Hepatocyte (in vitro differentiated cells): ENCODE measurements around the gene KLK1. TPM values are rescaled to one million over a fixed set of nuclear protein-coding genes. Genes with fewer than 3 reads are reported as not detected.

Source experiments
- DNase-seq: peaks from one replicate; pipeline ENCODE4 v3.0.0-alpha.2; 2016; ENCODE audit warnings: low spot score
- H2AFZ ChIP-seq: fragments of 200-600 bp; sonication (generic); 2 replicates; pipeline ENCODE4 v1.6.0; 2016; ENCODE audit warnings: antibody characterized with exemption, mild to moderate bottlenecking
- H3K27ac ChIP-seq: fragments of 200-600 bp; sonication (generic); 2 replicates; pipeline ENCODE4 v1.5.1; 2016; ENCODE audit warnings: mild to moderate bottlenecking
- H3K27me3 ChIP-seq: fragments of 200-600 bp; sonication (generic); 2 replicates; pipeline ENCODE4 v1.6.1; 2016
- H3K36me3 ChIP-seq: fragments of 200-600 bp; sonication (generic); replicated peaks from 2 replicates; pipeline ENCODE4 v1.5.1; 2016; ENCODE audit warnings: low read depth; ENCODE audit not compliant: insufficient read depth
- H3K4me1 ChIP-seq: fragments of 200-600 bp; sonication (generic); 2 replicates; pipeline ENCODE4 v1.5.1; 2016; ENCODE audit warnings: mild to moderate bottlenecking, moderate library complexity; ENCODE audit not compliant: insufficient read depth
- H3K4me2 ChIP-seq: fragments of 200-600 bp; sonication (generic); 2 replicates; pipeline ENCODE4 v1.6.0; 2016
- H3K4me3 ChIP-seq: fragments of 200-600 bp; sonication (generic); 2 replicates; pipeline ENCODE4 v1.5.1; 2016; ENCODE audit warnings: mild to moderate bottlenecking
- H3K79me2 ChIP-seq: fragments of 200-600 bp; sonication (generic); 2 replicates; pipeline ENCODE4 v1.6.0; 2017; ENCODE audit warnings: mild to moderate bottlenecking
- H3K9me2 ChIP-seq: fragments of 200-600 bp; sonication (generic); replicated peaks from 2 replicates; pipeline ENCODE4 v1.6.0; 2017; ENCODE audit warnings: mild to moderate bottlenecking; ENCODE audit not compliant: insufficient read depth
- H3K9me3 ChIP-seq: fragments of 200-600 bp; sonication (generic); 2 replicates; pipeline ENCODE4 v1.5.1; 2016; ENCODE audit warnings: low read depth, mild to moderate bottlenecking
- H4K20me1 ChIP-seq: fragments of 200-600 bp; sonication (generic); 2 replicates; pipeline ENCODE4 v1.6.0; 2016; ENCODE audit warnings: mild to moderate bottlenecking; ENCODE audit not compliant: insufficient read depth, poor library complexity, severe bottlenecking
- EZH2 ChIP-seq: fragments of 200-600 bp; sonication (generic); IDR thresholded peaks from 2 replicates; pipeline ENCODE4 v1.6.1; 2016; ENCODE audit warnings: antibody characterized with exemption, mild to moderate bottlenecking, borderline replicate concordance
- EZH2phosphoT487 ChIP-seq: fragments of 200-600 bp; sonication (generic); IDR thresholded peaks from one replicate; pipeline ENCODE4 v1.6.1; 2018; ENCODE audit warnings: antibody characterized with exemption, mild to moderate bottlenecking, low read depth, moderate library complexity; ENCODE audit not compliant: unreplicated experiment, severe bottlenecking
- WGBS: methylation state at CpG from one replicate; pipeline ENCODE4 v1.1.6; 2016; ENCODE audit warnings: low lambda C conversion rate; ENCODE audit errors: missing lambda C conversion rate; 5-methylcytosine and 5-hydroxymethylcytosine counted together
- polyA plus RNA-seq: library from polyadenylated mRNA; unstranded; fragments of >200 nt; fragmentation: Nextera tagmentation; extraction: Ambion mirVana; gene quantifications from 2 replicates; pipeline ENCODE4 v1.2.1, GENCODE V29; 2016
- total RNA-seq: library from RNA; depleted of rRNA; stranded (reverse); fragments of >200 nt; gene quantifications from 2 replicates; pipeline ENCODE4 v1.2.3, GENCODE V29; 2014
- TF ChIP-seq, protein P1 (sequence below): fragments of 200-600 bp; sonication (generic); IDR thresholded peaks from 2 replicates; pipeline ENCODE4 v1.5.1; 2016; ENCODE audit warnings: antibody characterized with exemption, mild to moderate bottlenecking; ENCODE audit not compliant: poor library complexity

Gene KLK1
- total and polyA plus RNA-seq, 2 experiments from 2014 or later = 2.7 to 6.6 TPM

DNA sequence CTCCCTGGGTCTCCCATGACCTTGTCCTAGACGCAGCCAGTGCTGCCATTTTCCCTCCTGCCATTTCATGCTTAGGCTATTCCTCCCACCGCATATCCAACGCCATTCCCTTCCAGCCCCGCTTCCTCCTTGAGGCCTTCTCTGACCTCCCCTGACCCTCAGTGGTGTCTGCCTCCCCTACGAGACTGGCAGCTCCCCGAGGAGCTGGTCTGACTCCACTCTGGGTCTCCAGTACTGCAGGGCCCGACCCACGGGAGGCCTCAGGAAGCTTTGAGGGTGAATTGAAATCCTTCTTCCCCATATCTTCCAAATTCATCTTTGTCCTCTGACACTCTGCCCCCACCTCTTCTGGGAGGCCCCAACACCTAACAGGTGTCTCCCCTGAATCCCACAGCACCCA lies 9.1 kb upstream of the KLK1 start:
- Histone ChIP-seq H3K36me3 (no peaks in the 10 kb centered on the region), H3K9me2 (no peaks in the 10 kb centered on the region), H3K79me2 (no peaks in the 10 kb centered on the region), H3K27me3 (no peaks in the 10 kb centered on the region), H3K9me3 (no peaks in the 10 kb centered on the region), H3K4me3 (no peak overlapping the region), H3K4me2 (no peak overlapping the region), H2AFZ (no peak overlapping the region), H3K27ac (no peak overlapping the region), H4K20me1 (no peaks in the 10 kb centered on the region), H3K4me1 (peaks cover 6% of the 10 kb centered on the region)
- DNase-seq = no peak
- no peak for TF ChIP-seq EZH2
- TF ChIP-seq, protein P1, sequence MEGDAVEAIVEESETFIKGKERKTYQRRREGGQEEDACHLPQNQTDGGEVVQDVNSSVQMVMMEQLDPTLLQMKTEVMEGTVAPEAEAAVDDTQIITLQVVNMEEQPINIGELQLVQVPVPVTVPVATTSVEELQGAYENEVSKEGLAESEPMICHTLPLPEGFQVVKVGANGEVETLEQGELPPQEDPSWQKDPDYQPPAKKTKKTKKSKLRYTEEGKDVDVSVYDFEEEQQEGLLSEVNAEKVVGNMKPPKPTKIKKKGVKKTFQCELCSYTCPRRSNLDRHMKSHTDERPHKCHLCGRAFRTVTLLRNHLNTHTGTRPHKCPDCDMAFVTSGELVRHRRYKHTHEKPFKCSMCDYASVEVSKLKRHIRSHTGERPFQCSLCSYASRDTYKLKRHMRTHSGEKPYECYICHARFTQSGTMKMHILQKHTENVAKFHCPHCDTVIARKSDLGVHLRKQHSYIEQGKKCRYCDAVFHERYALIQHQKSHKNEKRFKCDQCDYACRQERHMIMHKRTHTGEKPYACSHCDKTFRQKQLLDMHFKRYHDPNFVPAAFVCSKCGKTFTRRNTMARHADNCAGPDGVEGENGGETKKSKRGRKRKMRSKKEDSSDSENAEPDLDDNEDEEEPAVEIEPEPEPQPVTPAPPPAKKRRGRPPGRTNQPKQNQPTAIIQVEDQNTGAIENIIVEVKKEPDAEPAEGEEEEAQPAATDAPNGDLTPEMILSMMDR = no peak
- no peak for TF ChIP-seq EZH2phosphoT487
- WGBS = 90% methylated on average over 8 of the region's 8 CpGs

DNA sequence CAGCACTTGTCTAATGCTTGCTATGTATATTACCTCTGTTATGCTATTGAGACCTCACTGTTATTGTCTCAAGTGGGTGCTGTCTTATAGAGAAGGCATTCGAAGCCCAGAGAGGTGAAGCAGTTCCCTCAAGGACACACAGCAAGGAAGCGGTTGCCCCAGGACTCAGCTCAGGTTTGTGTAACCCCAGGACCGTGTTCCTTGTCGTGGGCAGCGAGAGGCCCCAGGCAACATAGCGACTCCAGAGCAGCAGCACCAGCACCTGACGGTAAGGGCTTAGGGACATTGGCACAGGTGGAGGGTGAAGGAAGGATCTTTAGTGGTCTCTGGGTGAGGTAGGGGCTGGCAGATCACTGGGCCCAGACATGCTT lies 7.4 kb upstream of the KLK1 start:
- TF ChIP-seq EZH2 = no peak
- TF ChIP-seq, protein P1 = no peak
- H3K4me2 ChIP-seq = no peak overlapping the region
- no peaks in the 10 kb centered on the region for H3K9me3 ChIP-seq
- H3K27ac ChIP-seq = no peak overlapping the region
- 77% methylated on average over 7 of the region's 7 CpGs for WGBS
- H2AFZ ChIP-seq = no peak overlapping the region
- H3K4me1 ChIP-seq = peaks cover 6% of the 10 kb centered on the region
- no peaks in the 10 kb centered on the region for H4K20me1 ChIP-seq
- no peak overlapping the region for H3K4me3 ChIP-seq
- H3K79me2 ChIP-seq = no peaks in the 10 kb centered on the region
- H3K27me3 ChIP-seq = no peaks in the 10 kb centered on the region
- no peak for DNase-seq
- H3K9me2 ChIP-seq = no peaks in the 10 kb centered on the region
- no peaks in the 10 kb centered on the region for H3K36me3 ChIP-seq

DNA sequence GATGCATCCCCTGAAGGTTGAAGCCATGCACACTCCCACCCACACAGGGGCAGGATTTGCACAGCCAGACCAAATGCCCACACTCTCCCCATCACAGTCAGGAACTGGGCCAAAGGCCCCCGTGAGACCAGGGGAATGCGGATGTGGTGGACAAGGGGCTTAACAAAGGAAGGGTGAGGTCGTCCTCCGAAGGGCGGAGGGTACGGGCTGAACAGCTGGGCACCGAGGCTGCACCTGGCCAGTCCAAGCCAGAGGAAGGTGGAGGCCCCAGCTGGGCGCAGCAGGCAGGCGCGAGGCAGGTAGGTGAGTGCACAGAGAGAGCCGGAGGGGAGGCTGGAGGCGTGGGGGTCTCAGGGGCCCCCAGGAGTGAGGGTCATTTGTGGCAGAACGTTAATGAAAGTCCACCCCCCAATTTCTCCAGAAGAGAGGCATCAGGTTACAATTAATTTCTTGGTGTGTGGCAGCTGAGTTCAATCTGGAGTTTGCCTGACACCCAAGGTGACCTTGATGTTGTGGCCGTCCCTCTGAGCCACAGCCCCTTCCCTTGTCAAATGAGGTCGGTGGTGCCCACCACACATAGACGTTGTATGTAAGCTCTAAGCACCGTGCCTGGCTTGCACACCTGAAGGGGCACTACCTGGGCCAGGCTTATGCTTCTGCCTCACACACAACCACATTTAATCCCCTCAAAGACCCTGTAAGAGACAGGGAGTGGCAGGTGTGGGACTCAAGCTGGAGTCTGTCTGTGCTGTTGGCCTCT lies 6.9 kb upstream of the KLK1 start:
- Histone ChIP-seq H3K27ac (no peak overlapping the region), H3K27me3 (no peaks in the 10 kb centered on the region), H3K4me2 (no peak overlapping the region), H4K20me1 (no peaks in the 10 kb centered on the region), H3K79me2 (no peaks in the 10 kb centered on the region), H3K4me1 (peaks cover 4% of the 10 kb centered on the region), H2AFZ (no peak overlapping the region), H3K4me3 (no peak overlapping the region), H3K9me3 (no peaks in the 10 kb centered on the region), H3K9me2 (no peaks in the 10 kb centered on the region), H3K36me3 (no peaks in the 10 kb centered on the region)
- no peak for DNase-seq
- 64% methylated on average over 17 of the region's 17 CpGs for WGBS
- TF ChIP-seq, protein P1 = no peak
- TF ChIP-seq EZH2phosphoT487 (no peak), EZH2 (no peak)
